ENCODE results near the gene DACH1. TPM values are rescaled to one million over a fixed set of nuclear protein-coding genes. Genes with fewer than 3 reads are reported as not detected.

DACH1 gene
- total RNA-seq, 1 donor from 2014 or later, result not detected

DNA sequence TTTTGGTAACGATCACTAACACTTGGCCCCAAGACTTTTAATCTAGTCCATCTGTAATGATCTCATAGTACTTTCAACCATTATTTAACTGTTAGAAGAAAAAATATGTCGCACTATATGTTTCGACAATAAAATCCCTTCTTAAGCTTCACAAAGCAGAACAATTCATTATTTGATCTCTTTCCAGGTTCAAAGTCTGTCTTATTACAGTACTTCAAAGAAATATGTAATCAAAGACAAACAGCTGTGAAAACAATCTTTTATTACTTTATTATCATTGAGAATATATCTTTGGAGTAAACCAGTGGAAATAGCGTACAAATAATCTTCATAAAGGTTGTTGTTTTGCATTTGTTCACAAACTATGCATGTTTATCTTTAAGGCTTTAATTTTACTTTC is 93.5 kb downstream of the DACH1 start:
- intact Hi-C loops (cut with micrococcal nuclease), result no loop called here
- H3K4me3 Mint-ChIP-seq, result no peak overlapping the region
- ATAC-seq (ENCODE audit: low read depth), result no peak
- ChIA-PET POLR2A (no interaction called here), CTCF (no interaction called here)
- H3K27ac Mint-ChIP-seq, result no peak overlapping the region
- H3K36me3 Mint-ChIP-seq (ENCODE audit: low read depth), result no peaks in the 10 kb centered on the region
- no peaks in the 10 kb centered on the region for H3K9me3 Mint-ChIP-seq
- H3K4me1 Mint-ChIP-seq, result no peaks in the 10 kb centered on the region
- no peaks in the 10 kb centered on the region for H3K27me3 Mint-ChIP-seq
- DNase-seq, result no peak
- TF ChIP-seq, protein P1, sequence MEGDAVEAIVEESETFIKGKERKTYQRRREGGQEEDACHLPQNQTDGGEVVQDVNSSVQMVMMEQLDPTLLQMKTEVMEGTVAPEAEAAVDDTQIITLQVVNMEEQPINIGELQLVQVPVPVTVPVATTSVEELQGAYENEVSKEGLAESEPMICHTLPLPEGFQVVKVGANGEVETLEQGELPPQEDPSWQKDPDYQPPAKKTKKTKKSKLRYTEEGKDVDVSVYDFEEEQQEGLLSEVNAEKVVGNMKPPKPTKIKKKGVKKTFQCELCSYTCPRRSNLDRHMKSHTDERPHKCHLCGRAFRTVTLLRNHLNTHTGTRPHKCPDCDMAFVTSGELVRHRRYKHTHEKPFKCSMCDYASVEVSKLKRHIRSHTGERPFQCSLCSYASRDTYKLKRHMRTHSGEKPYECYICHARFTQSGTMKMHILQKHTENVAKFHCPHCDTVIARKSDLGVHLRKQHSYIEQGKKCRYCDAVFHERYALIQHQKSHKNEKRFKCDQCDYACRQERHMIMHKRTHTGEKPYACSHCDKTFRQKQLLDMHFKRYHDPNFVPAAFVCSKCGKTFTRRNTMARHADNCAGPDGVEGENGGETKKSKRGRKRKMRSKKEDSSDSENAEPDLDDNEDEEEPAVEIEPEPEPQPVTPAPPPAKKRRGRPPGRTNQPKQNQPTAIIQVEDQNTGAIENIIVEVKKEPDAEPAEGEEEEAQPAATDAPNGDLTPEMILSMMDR (IDR thresholded peaks at IDR 0.05), result no peak

DNA sequence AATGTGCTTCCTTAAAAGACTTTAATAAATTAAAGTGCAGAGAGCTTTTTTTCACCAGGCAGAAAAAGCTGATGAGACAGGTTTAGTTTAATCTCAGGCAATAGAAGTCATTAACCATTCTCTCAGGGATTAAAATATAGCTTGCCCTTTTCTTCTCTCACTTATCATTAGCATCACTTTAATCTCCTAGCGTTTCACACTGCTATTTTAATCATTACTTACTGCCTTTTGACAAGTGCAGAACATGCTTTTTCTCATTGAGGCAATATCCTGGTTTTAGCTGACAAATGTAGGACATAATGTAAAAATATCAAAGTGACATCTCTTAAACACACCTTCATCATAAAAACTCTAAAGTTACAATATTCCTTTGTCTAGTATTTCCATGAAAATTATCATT is 94.6 kb downstream of the DACH1 start:
- H3K36me3 Mint-ChIP-seq (ENCODE audit: low read depth), result no peaks in the 10 kb centered on the region

DNA sequence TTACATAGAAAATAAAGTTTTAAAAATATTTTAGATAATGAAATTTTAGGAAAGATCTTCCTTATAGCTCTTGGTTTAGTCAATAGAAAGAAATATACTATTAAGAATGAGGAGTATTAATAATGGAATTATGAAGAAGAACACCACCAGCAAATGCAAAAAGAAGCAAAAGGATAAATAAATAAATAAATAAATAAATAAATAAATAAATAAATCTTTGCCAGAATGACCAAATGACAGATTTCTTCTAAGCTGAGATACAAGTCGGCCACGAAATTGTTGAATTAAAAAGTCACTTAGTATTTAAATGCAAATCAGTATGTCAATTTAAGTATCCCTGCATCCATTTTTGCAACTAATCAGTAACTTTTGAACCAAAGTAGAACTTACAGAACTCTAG is 95.9 kb downstream of the DACH1 start:
- intact Hi-C loops (cut with micrococcal nuclease), result no loop called here
- Mint-ChIP-seq H3K4me3 (no peak overlapping the region), H3K27ac (no peak overlapping the region), H3K27me3 (no peaks in the 10 kb centered on the region), H3K36me3 (ENCODE audit: low read depth) (no peaks in the 10 kb centered on the region), H3K9me3 (no peaks in the 10 kb centered on the region), H3K4me1 (no peaks in the 10 kb centered on the region)
- ATAC-seq (ENCODE audit: low read depth) (no peak), DNase-seq (no peak)
- ChIA-PET CTCF (no interaction called here), POLR2A (no interaction called here)
- TF ChIP-seq, protein P1 (IDR thresholded peaks at IDR 0.05), result no peak

More for the DNA sequence above, 94.6 kb downstream of the DACH1 start:
- ATAC-seq (ENCODE audit: low read depth), result no peak
- H3K9me3 Mint-ChIP-seq, result no peaks in the 10 kb centered on the region
- TF ChIP-seq, protein P1 (IDR thresholded peaks at IDR 0.05), result no peak
- H3K27me3 Mint-ChIP-seq, result no peaks in the 10 kb centered on the region
- H3K27ac Mint-ChIP-seq, result no peak overlapping the region
- CTCF ChIA-PET, result no interaction called here
- no peak for DNase-seq
- no peaks in the 10 kb centered on the region for H3K4me1 Mint-ChIP-seq
- H3K4me3 Mint-ChIP-seq, result no peak overlapping the region
- POLR2A ChIA-PET, result no interaction called here
- intact Hi-C loops (cut with micrococcal nuclease), result no loop called here

DNA sequence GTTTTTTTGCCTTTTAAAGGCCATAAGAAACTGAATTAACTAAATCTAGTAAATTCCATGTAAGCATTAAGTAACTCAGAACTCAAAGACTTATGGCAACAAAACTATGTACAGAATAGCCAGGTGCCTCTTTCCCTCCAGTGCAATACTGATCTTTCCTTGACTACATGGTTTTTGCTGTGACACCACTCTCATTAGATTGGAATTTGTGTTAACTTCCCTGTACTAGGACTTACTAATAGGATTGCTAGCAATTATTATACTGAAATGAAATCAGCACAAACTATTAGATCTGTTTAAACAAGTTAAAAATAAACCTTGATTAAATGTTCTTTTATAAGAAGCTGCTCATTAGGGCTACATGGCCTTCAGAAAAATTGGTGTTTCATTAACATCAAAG is 96.3 kb downstream of the DACH1 start:
- ATAC-seq (ENCODE audit: low read depth), result no peak
- Mint-ChIP-seq H3K27me3 (no peaks in the 10 kb centered on the region), H3K36me3 (ENCODE audit: low read depth) (no peaks in the 10 kb centered on the region), H3K9me3 (no peaks in the 10 kb centered on the region), H3K27ac (no peak overlapping the region), H3K4me3 (no peak overlapping the region), H3K4me1 (no peaks in the 10 kb centered on the region)
- DNase-seq, result no peak
- intact Hi-C loops (cut with micrococcal nuclease), result no loop called here
- TF ChIP-seq, protein P1 (IDR thresholded peaks at IDR 0.05), result no peak
- POLR2A ChIA-PET, result no interaction called here
- CTCF ChIA-PET, result no interaction called here

- H3K4me3 Mint-ChIP-seq, result no peak overlapping the region
- TF ChIP-seq, protein P1 (IDR thresholded peaks at IDR 0.05), result no peak
- intact Hi-C loops (cut with micrococcal nuclease), result no loop called here
- H3K36me3 Mint-ChIP-seq (ENCODE audit: low read depth), result no peaks in the 10 kb centered on the region
- no peak overlapping the region for H3K27ac Mint-ChIP-seq
- no peak for ATAC-seq (ENCODE audit: low read depth)
- H3K9me3 Mint-ChIP-seq, result peaks cover 3% of the 10 kb centered on the region
- DNase-seq, result no peak
- no peaks in the 10 kb centered on the region for H3K27me3 Mint-ChIP-seq
- POLR2A ChIA-PET, result no interaction called here
- CTCF ChIA-PET, result no interaction called here
- no peaks in the 10 kb centered on the region for H3K4me1 Mint-ChIP-seq
These were observed 98.1 kb downstream of the DACH1 start for GRCh38 chr13:71768881-71769280.
